H1 (cell line): ENCODE measurements around the gene CA5A. TPM values are rescaled to one million over a fixed set of nuclear protein-coding genes. Genes with fewer than 3 reads are reported as not detected.
"Not testable (repeated sequence)": the region's sequence is repeated elsewhere in the genome, so short reads cannot be mapped to it uniquely, and the experiment has no call there.

Experiments
- CTCF ChIA-PET: fragments of 300-600 bp; sonication (Branson Sonifier 250); formaldehyde crosslinking; loops from one replicate; lab custom pipeline; 2021; ENCODE audit not compliant: partially characterized antibody; lab: Charles Lee
- POLR2A ChIA-PET: fragments of 300-600 bp; sonication (Branson Sonifier 250); formaldehyde crosslinking; loops from one replicate; lab custom pipeline; 2021; ENCODE audit warnings: inconsistent platforms; ENCODE audit not compliant: partially characterized antibody; lab: Charles Lee
- DNase-seq, 2 experiments: peaks; one replicate each; pipeline versions ENCODE4 v3.0.0 to v3.0.0-alpha.2; 2010 to 2022; ENCODE audit warnings: low spot score in 2 of 2, low read depth in 1 of 2, mixed read lengths in 1 of 2
- FAIRE-seq: peaks from 2 replicates; lab custom pipeline; 2011; peaks lifted over from hg19 to GRCh38; lab: Jason Lieb, UNC
- H2AFZ ChIP-seq: 2 replicates; pipeline ENCODE4 v1.8.1; 2012; ENCODE audit warnings: low read length, inconsistent platforms
- H2AK5ac ChIP-seq: 2 replicates; pipeline ENCODE4 v1.6.1; 2013; ENCODE audit warnings: low read depth, low read length
- H2BK120ac ChIP-seq: replicated peaks from 2 replicates; pipeline ENCODE3; 2013; ENCODE audit warnings: low read depth, low read length, inconsistent platforms
- H2BK12ac ChIP-seq: 2 replicates; pipeline ENCODE4 v1.6.1; 2013; ENCODE audit warnings: low read depth, low read length
- H2BK15ac ChIP-seq: 2 replicates; pipeline ENCODE4 v1.6.1; 2013; ENCODE audit warnings: low read length
- H2BK20ac ChIP-seq: 2 replicates; pipeline ENCODE4 v1.6.1; 2013; ENCODE audit warnings: low read length
- H2BK5ac ChIP-seq: 2 replicates; pipeline ENCODE4 v1.6.1; 2013; ENCODE audit warnings: low read depth, low read length
- H3K14ac ChIP-seq: 2 replicates; pipeline ENCODE4 v1.6.1; 2013; ENCODE audit warnings: inconsistent platforms; ENCODE audit not compliant: insufficient read length
- H3K18ac ChIP-seq: 2 replicates; pipeline ENCODE4 v1.6.1; 2013; ENCODE audit warnings: low read length; ENCODE audit errors: extremely low read depth
- H3K23ac ChIP-seq: 2 replicates; pipeline ENCODE4 v1.6.1; 2013; ENCODE audit warnings: inconsistent platforms; ENCODE audit not compliant: insufficient read length
- H3K23me2 ChIP-seq: 2 replicates; pipeline ENCODE4 v1.6.1; 2013; ENCODE audit warnings: low read depth, low read length
- H3K27ac ChIP-seq: 2 replicates; pipeline ENCODE4 v1.6.1; 2011; ENCODE audit warnings: low read depth, low read length, inconsistent platforms
- H3K27me3 ChIP-seq, 4 experiments: replicated peaks in 1 of 4; 1 replicate in 1 of 4; 2 replicates in 3 of 4; pipeline versions ENCODE4 v1.6.1 to v1.8.1; 2011 to 2013; ENCODE audit warnings: low read length in 3 of 4, mild to moderate bottlenecking in 3 of 4, inconsistent platforms in 2 of 4, mixed read lengths in 2 of 4, moderate library complexity in 1 of 4; ENCODE audit not compliant: control insufficient read depth in 3 of 4, insufficient read depth in 3 of 4; ENCODE audit errors: extremely low read depth in 1 of 4
- H3K36me3 ChIP-seq, 4 experiments: 2 replicates each; pipeline versions ENCODE4 v1.6.1 to v1.8.1; 2011 to 2013; ENCODE audit warnings: mild to moderate bottlenecking in 4 of 4, low read length in 3 of 4, moderate library complexity in 2 of 4, control low read depth in 1 of 4, inconsistent platforms in 1 of 4; ENCODE audit not compliant: insufficient read depth in 4 of 4, control insufficient read depth in 2 of 4
- H3K4ac ChIP-seq: replicated peaks from 2 replicates; pipeline ENCODE3; 2013; ENCODE audit warnings: low read length, low read depth, mixed read lengths, inconsistent platforms; ENCODE audit not compliant: insufficient read length
- H3K4me1 ChIP-seq, 4 experiments: replicated peaks in 1 of 4; 1 replicate in 1 of 4; 2 replicates in 3 of 4; pipeline versions ENCODE4 v1.6.1 to v1.8.1; 2011 to 2013; ENCODE audit warnings: low read length in 3 of 4, inconsistent platforms in 2 of 4, mixed read lengths in 1 of 4; ENCODE audit not compliant: insufficient read depth in 4 of 4, control insufficient read depth in 3 of 4
- H3K4me2 ChIP-seq, 2 experiments: 2 replicates each; pipeline versions ENCODE4 v1.6.1 to v1.8.1; 2011 to 2013; ENCODE audit warnings: low read depth in 2 of 2, low read length in 2 of 2, control low read depth in 1 of 2, inconsistent platforms in 1 of 2, mild to moderate bottlenecking in 1 of 2; ENCODE audit not compliant: insufficient read depth in 1 of 2
- H3K4me3 ChIP-seq, 4 experiments: fragments of 200-600, 300-600 bp in 1 of 4; sonication (generic), shearing (Covaris generic), sonication (Bioruptor Twin) in 1 of 4; 2 replicates each; pipeline versions ENCODE4 v1.5.1 to v1.8.1; 2011 to 2016; ENCODE audit warnings: low read length in 4 of 4, low read depth in 3 of 4, control low read depth in 2 of 4, inconsistent platforms in 2 of 4, mild to moderate bottlenecking in 2 of 4, mixed read lengths in 1 of 4, moderate library complexity in 1 of 4; ENCODE audit not compliant: insufficient read depth in 2 of 4; ENCODE audit errors: extremely low read depth in 1 of 4
- H3K56ac ChIP-seq: replicated peaks from 2 replicates; pipeline ENCODE3; 2013; ENCODE audit warnings: low read depth, mild to moderate bottlenecking, mixed read lengths, low read length, inconsistent platforms; ENCODE audit not compliant: insufficient read length
- H3K79me1 ChIP-seq: 2 replicates; pipeline ENCODE4 v1.6.1; 2013; ENCODE audit warnings: low read depth, low read length, control low read depth
- H3K79me2 ChIP-seq, 2 experiments: 2 replicates each; pipeline versions ENCODE4 v1.6.1 to v1.8.1; 2012 to 2013; ENCODE audit warnings: low read length in 2 of 2, mild to moderate bottlenecking in 2 of 2, inconsistent platforms in 1 of 2; ENCODE audit not compliant: insufficient read depth in 2 of 2, control insufficient read depth in 1 of 2
- H3K9ac ChIP-seq, 4 experiments: replicated peaks in 1 of 4; 1 replicate in 1 of 4; 2 replicates in 3 of 4; pipeline versions ENCODE4 v1.6.1 to v1.8.1; 2011 to 2013; ENCODE audit warnings: low read depth in 3 of 4, low read length in 3 of 4, control low read depth in 2 of 4, mild to moderate bottlenecking in 2 of 4, moderate library complexity in 2 of 4, inconsistent platforms in 1 of 4; ENCODE audit errors: extremely low read depth in 1 of 4
- H3K9me3 ChIP-seq, 2 experiments: 2 replicates each; pipeline versions ENCODE4 v1.6.1 to v1.8.1; 2012 to 2013; ENCODE audit warnings: mild to moderate bottlenecking in 2 of 2, moderate library complexity in 2 of 2, control low read depth in 1 of 2, inconsistent platforms in 1 of 2, low read depth in 1 of 2, low read length in 1 of 2, mixed read lengths in 1 of 2; ENCODE audit not compliant: insufficient read depth in 2 of 2
- H4K20me1 ChIP-seq, 2 experiments: replicated peaks in 1 of 2; 2 replicates each; pipeline versions ENCODE3 to v1.8.1; 2011 to 2013; ENCODE audit warnings: inconsistent platforms in 2 of 2, low read length in 2 of 2, mild to moderate bottlenecking in 1 of 2; ENCODE audit not compliant: insufficient read depth in 2 of 2, control insufficient read depth in 1 of 2
- H4K5ac ChIP-seq: 2 replicates; pipeline ENCODE4 v1.6.1; 2013; ENCODE audit warnings: low read length, low read depth, mixed read lengths, inconsistent platforms; ENCODE audit not compliant: insufficient read length
- H4K8ac ChIP-seq: 2 replicates; pipeline ENCODE4 v1.8.0; 2013; ENCODE audit warnings: mild to moderate bottlenecking, moderate library complexity, low read length, inconsistent platforms; ENCODE audit not compliant: insufficient read depth; ENCODE audit errors: extremely low read depth
- H4K91ac ChIP-seq: replicated peaks from 2 replicates; pipeline ENCODE3; 2013; ENCODE audit warnings: low read length, mixed read lengths, inconsistent platforms; ENCODE audit not compliant: insufficient read length
- WGBS, 2 experiments: shearing (Covaris generic) in 1 of 2; methylation state at CpG; one replicate each; pipeline versions ENCODE4 v1.1.6 to v1.1.7; 2013 to 2015; ENCODE audit warnings: low lambda C conversion rate in 2 of 2, mixed read lengths in 2 of 2, inconsistent platforms in 1 of 2, low coverage in 1 of 2, missing lambda C conversion rate in 1 of 2; ENCODE audit not compliant: insufficient replicate concordance in 2 of 2, insufficient coverage in 1 of 2, insufficient read length in 1 of 2; ENCODE audit errors: extremely low coverage in 1 of 2, missing lambda C conversion rate in 1 of 2; 5-methylcytosine and 5-hydroxymethylcytosine counted together
- polyA plus RNA-seq, 7 experiments: library from polyadenylated mRNA; depleted of rRNA in 3 of 7; stranded (reverse) in 5 of 7; unstranded in 2 of 7; fragments of >200 nt in 5 of 7; fragments of 200-250 nt in 2 of 7; gene quantifications; 1 replicate in 5 of 7; 2 replicates in 1 of 7; 4 replicates in 1 of 7; pipeline versions ENCODE4 v1.2.1 to v1.2.3, GENCODE V29; 2011 to 2013; ENCODE audit warnings: missing spikeins in 2 of 7, mixed read lengths in 2 of 7
- total RNA-seq: library from RNA; stranded (reverse); fragmentation: NEBNext Ultra II Directional; extraction: Animal tissue kit (Norgen Biotek cat#: 25700); gene quantifications from 2 replicates; pipeline ENCODE4 v1.2.1, GENCODE V29; 2021

The CA5A gene
- total and polyA plus RNA-seq, 2 of the 8 experiments (the other 6 are each of a cell fraction or from before 2014, with no cell fraction given), result not detected

DNA sequence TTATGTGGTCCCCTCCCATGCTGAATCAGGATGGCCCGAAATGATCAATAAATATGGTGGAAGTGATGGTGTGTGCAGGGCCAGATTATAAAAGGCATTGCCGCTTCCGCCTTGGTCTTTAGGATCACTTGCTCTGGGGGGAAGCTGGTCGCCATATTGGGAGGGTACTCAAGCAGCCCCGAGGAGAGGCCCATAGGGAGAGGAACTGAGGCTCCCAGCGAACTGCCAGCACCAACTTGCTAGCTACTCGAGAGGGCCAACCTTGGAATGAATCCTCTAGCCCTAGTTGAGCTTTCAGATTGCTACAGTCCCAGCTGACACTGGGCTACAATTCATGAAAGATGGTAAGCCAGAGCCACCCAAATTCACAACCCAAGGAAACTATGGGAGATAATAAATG, 48.0 kb downstream of the CA5A start:
- H4K20me1 ChIP-seq, POLR2A ChIA-PET, H4K5ac ChIP-seq, H3K4me1 ChIP-seq, H3K14ac ChIP-seq, H3K4ac ChIP-seq, H2BK5ac ChIP-seq, H3K79me1 ChIP-seq, FAIRE-seq, H3K23me2 ChIP-seq, H3K4me3 ChIP-seq, H4K8ac ChIP-seq, H3K4me2 ChIP-seq, H2AK5ac ChIP-seq, H3K18ac ChIP-seq, H2BK120ac ChIP-seq, H3K36me3 ChIP-seq, DNase-seq, H3K79me2 ChIP-seq, H2BK12ac ChIP-seq, H2BK15ac ChIP-seq, H3K9ac ChIP-seq, H3K9me3 ChIP-seq, H3K23ac ChIP-seq, H4K91ac ChIP-seq, H2AFZ ChIP-seq, H2BK20ac ChIP-seq, H3K56ac ChIP-seq, H3K27ac ChIP-seq, H3K27me3 ChIP-seq: not testable (repeated sequence)
- 90% methylated on average over 7 of the region's 7 CpGs; no CpG with 5 or more reads in 1 of the 2 experiments for WGBS, 2 experiments
- CTCF ChIA-PET, result interaction anchor here (1.0 to 3.4 kb wide), 6 partner anchors 17 to 109 kb away, joined by 3 to 21 read pairs (median 3); no protein-coding TSS in a partner anchor

DNA sequence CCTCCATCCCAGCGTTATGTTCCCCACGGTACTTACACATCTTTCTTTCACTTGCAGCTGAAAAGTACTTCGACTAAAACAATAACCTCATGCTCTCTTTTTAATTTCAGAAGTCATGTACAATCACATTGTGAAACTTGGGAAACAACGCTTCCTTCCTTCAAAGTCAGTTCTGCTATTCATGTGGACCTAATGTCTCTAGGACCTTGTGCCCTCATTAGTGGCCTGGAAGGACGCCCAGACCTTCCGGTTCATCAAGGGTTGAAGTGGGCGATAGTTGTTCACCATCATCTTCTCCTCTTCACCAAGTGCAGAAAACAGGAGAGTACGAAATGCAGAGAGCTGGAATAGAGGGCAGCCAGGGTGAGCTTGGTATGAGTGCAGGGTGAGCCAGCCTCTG, 48.4 kb downstream of the CA5A start:
- H3K9ac ChIP-seq, H4K8ac ChIP-seq, H3K23ac ChIP-seq, H3K27ac ChIP-seq, H2BK5ac ChIP-seq, H2AK5ac ChIP-seq, H3K4me3 ChIP-seq, H2BK120ac ChIP-seq, H4K5ac ChIP-seq, H3K4me2 ChIP-seq, H3K14ac ChIP-seq, H3K4ac ChIP-seq, H3K9me3 ChIP-seq, H4K20me1 ChIP-seq, FAIRE-seq, H2BK20ac ChIP-seq, H3K79me1 ChIP-seq, H3K27me3 ChIP-seq, H3K4me1 ChIP-seq, H3K23me2 ChIP-seq, H2BK12ac ChIP-seq, DNase-seq, H2BK15ac ChIP-seq, H3K79me2 ChIP-seq, H2AFZ ChIP-seq, H3K56ac ChIP-seq, H4K91ac ChIP-seq, H3K18ac ChIP-seq, H3K36me3 ChIP-seq: not testable (repeated sequence)
- 98% methylated on average over 8 of the region's 8 CpGs; no CpG with 5 or more reads in 1 of the 2 experiments for WGBS, 2 experiments
- POLR2A ChIA-PET, result interaction anchor here (1.4 kb wide), 1 partner anchor 59 kb away, joined by 4 read pairs; no protein-coding TSS in a partner anchor
- CTCF ChIA-PET, result interaction anchor here (1.0 to 3.4 kb wide), 3 partner anchors 37 to 68 kb away, joined by 3 to 21 read pairs (median 3); no protein-coding TSS in a partner anchor
